Measurements from ENCODE around the gene LGR5.

DNA sequence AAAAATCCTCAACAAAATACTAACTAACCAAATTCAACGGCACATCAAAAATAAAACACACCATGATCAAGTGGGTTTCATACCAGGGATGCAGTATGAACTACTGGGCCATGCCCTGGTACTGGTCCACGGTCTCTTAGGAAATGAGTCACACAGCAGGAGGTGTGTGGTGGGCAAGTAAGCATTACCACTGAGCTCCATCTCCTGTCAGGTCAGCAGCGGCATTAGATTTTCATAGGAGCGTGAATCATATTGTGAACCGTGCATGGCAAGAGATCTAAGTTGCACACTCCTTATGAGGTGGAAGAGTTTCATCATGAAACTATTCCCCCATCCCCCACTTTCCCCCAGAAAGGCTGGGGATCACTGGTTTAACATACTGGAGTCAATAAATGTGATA is 6.7 kb upstream of the LGR5 start:
- TF ChIP-seq, protein P1, sequence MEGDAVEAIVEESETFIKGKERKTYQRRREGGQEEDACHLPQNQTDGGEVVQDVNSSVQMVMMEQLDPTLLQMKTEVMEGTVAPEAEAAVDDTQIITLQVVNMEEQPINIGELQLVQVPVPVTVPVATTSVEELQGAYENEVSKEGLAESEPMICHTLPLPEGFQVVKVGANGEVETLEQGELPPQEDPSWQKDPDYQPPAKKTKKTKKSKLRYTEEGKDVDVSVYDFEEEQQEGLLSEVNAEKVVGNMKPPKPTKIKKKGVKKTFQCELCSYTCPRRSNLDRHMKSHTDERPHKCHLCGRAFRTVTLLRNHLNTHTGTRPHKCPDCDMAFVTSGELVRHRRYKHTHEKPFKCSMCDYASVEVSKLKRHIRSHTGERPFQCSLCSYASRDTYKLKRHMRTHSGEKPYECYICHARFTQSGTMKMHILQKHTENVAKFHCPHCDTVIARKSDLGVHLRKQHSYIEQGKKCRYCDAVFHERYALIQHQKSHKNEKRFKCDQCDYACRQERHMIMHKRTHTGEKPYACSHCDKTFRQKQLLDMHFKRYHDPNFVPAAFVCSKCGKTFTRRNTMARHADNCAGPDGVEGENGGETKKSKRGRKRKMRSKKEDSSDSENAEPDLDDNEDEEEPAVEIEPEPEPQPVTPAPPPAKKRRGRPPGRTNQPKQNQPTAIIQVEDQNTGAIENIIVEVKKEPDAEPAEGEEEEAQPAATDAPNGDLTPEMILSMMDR (IDR thresholded peaks at IDR 0.05): no peak
- no peak for TF ChIP-seq POLR2A (IDR thresholded peaks at IDR 0.05)

All from uterus (tissue), 2 donors.